NCI-H460 (cell line): ENCODE data around the gene FANCE. TPM values are rescaled to one million over a fixed set of nuclear protein-coding genes. Genes with fewer than 3 reads are reported as not detected.

Experiments
- DNase-seq: peaks from one replicate; pipeline ENCODE4 v3.0.0-alpha.2; 2016; ENCODE audit warnings: low read depth; ENCODE audit errors: extremely low read depth
- polyA plus RNA-seq: library from polyadenylated mRNA; depleted of rRNA; stranded (reverse); fragments of >200 nt; gene quantifications from 2 replicates; pipeline ENCODE4 v1.2.3, GENCODE V29; 2014; cell fraction: nucleus; rRNA removed
- total RNA-seq: library from RNA; depleted of rRNA; stranded (reverse); fragments of >200 nt; shearing (Covaris generic); gene quantifications from 2 replicates; pipeline ENCODE4 v1.2.3, GENCODE V29; 2014; rRNA removed

Gene FANCE, protein sequence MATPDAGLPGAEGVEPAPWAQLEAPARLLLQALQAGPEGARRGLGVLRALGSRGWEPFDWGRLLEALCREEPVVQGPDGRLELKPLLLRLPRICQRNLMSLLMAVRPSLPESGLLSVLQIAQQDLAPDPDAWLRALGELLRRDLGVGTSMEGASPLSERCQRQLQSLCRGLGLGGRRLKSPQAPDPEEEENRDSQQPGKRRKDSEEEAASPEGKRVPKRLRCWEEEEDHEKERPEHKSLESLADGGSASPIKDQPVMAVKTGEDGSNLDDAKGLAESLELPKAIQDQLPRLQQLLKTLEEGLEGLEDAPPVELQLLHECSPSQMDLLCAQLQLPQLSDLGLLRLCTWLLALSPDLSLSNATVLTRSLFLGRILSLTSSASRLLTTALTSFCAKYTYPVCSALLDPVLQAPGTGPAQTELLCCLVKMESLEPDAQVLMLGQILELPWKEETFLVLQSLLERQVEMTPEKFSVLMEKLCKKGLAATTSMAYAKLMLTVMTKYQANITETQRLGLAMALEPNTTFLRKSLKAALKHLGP
- 4.7 and 5.1 TPM in 2 replicates for total RNA-seq
- polyA plus RNA-seq = 13.0 and 16.9 TPM in 2 replicates

DNA sequence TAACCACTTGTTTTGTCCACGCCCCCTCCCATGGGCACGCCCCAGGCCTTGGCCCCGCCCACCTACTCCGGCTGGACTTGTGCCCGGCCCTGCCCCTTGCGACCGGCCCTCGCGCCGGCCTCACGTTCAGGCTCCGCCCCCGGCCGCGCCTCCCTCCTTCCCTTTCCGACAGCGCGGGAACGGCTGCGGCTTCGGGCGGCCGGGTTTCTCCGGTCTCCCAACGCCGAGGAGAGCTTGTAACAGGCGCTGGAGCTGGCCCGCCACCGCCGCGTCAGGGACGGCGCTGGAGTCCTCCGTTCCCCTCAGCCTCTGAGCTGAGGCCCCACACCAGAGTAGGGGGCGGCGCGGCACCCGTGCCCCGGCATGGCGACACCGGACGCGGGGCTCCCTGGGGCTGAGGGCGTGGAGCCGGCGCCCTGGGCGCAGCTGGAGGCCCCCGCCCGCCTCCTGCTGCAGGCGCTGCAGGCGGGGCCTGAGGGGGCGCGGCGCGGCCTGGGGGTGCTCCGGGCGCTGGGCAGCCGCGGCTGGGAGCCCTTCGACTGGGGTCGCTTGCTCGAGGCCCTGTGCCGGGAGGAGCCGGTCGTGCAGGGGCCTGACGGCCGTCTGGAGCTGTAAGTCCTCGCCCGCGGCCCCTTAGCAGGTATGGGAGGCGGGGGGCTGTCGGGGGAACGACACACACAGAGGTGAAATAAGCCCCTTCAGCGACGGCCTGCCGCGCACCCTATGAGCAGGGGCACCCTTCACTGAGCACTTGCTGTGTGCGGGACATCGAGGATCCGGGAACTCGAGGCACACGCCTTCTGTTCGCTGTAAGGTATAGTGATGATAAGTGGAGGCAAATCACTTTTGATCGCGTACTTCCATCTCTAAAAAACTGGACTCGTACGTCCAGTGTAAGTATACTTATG, at the start of gene FANCE:
TSS of gene FANCE (plus strand) at position 156 of the 908 bp plus-strand sequence. CDS start at position 364, 208 bp downstream.
- DNase-seq = peak; percentile 82

DNA sequence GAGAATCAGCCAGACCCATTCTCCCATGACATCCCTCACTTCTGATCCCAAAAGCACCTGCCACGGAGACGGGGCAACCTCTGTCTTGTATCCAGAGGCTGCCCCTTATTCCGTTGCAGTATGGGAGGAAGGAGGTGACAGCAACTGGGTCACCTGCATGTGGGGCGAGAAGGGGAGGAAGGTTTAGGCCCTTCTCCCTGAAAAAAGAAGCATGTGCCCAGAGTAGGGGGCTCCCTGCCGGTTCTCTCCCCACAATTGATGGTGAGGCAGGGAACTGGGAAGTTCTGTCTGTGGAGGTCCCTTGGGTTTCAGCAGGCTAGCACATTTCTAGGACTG, 49.3 kb upstream of the FANCE start:
- DNase-seq = no peak

- DNase-seq = no peak
These were observed 48.3 kb upstream of the FANCE start for GRCh38 chr6:35403544-35404442.

- DNase-seq = no peak
These were observed 45.2 kb upstream of the FANCE start for GRCh38 chr6:35406711-35407485.

DNA sequence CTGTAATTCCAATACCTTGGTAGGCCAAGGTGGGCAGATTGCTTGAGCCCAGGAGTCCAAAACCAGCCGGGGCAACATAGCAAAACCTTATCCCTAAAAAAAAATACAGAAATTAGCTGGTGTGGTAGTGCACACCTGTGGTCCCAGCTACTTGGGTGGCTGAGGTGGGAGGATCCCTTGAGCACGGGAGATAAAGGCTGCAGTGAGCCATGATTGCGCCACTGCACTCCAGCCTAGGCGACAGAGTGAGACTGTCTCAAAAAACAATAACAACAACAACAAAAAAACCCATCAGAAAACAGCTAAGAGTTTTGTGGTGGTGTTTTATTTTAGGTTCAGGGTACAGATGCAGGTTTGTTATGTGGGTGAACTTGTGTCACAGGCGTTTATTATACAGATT, 42.9 kb upstream of the FANCE start:
- no peak for DNase-seq

DNA sequence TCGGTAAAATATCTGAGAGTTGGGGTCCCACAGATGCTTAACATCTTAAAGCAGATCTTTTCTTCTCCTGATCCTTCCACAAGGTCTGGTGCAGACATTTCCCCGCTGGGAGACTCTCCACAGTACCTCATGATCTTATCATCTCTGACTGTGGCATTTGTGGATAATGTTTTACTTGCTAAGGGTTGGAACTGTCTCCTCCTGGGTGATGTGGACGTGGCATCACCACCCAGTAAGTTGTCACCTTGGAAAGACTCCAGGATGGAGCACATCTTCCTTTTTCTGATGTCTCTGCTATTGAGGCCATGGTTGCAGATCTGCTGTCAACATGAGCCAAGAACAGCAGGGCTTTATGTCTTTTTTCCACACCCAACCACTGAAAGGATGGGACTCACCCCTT, 42.0 kb upstream of the FANCE start:
- DNase-seq = no peak

DNA sequence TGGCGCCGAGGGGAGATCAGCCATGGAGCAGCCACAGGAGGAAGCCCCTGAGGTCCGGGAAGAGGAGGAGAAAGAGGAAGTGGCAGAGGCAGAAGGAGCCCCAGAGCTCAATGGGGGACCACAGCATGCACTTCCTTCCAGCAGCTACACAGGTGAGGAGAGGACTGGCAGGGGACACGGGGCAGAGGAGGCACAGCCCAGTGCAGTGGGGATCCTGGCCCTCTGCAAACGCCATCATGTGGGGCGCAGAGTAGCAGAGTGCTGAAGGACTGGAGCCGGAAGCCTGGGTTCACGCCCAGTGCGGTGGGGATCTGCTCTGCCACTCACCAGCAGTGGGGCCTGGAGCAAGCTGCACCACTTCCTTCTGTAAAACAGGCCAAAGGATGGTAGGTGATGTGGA, 41.1 kb upstream of the FANCE start:
- DNase-seq = no peak

- no peak for DNase-seq
These were observed 40.0 kb upstream of the FANCE start for GRCh38 chr6:35412102-35412501.

GRCh38 chr6:35413911-35414310, 38.2 kb upstream of the FANCE start:
- DNase-seq = no peak

DNA sequence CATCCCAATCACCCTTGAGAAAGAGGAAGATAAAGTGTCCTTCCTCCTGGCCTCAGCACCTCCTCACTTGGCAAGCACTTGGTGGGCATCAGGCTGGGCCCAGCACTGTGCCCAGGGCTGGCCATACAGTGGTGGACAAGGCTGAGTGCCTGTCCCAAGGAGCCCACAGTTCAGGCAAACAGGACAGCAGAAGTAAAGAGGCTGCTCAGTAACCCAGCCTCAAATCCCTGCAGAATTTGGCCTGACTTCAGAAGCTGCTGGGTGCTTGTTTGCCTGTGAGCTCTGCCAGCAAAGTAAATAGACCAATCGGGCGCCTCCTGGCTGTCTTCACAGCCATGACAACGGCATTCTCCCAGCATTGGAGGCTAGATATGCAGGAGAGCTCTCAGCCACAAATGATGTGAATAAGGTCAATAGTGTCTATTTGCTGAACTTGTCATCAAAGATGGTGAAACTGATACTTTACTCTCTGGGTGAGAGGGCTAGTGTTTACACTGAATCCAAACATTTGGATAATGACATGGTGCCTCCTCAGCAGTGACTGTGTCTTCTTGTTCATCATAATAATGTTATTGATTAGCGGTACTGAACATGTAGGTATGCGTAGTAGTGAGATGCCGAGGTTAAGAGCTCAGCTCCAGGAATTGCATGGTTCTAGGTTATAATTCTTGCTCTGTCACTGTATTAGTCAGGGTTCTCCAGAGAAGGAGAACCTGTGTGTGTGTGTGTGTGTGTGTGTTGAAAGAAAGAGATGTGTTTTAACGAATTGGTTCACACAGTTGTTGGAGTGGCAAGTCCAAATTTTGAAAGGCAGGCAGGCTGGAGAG, 36.9 kb upstream of the FANCE start:
- DNase-seq = peak; percentile 30

GRCh38 chr6:35417979-35418661, 34.0 kb upstream of the FANCE start:
- DNase-seq = no peak

- no peak for DNase-seq
These were observed 32.7 kb upstream of the FANCE start for GRCh38 chr6:35419417-35419816.

GRCh38 chr6:35419961-35420360, 32.2 kb upstream of the FANCE start:
- no peak for DNase-seq

DNA sequence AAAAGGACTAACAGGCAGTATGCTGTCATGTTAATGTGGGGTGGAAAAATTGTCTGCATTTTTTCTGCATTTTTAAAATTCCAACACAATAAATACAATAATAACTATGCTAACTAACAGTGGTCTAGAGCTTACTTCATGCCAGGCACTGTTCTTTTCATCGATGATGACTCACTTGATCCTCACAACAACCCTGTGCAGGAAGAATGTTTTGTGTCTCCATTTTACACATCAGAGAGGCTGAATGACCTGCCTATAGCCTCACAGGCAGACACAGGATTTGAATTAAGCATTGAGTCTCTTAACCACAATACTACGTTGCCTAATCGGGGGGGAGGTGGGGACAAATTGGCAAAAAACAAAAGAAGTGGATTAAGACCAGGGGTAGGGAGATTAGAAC, 26.9 kb upstream of the FANCE start:
- DNase-seq = no peak

GRCh38 chr6:35426074-35426473, 26.1 kb upstream of the FANCE start:
- no peak for DNase-seq

DNA sequence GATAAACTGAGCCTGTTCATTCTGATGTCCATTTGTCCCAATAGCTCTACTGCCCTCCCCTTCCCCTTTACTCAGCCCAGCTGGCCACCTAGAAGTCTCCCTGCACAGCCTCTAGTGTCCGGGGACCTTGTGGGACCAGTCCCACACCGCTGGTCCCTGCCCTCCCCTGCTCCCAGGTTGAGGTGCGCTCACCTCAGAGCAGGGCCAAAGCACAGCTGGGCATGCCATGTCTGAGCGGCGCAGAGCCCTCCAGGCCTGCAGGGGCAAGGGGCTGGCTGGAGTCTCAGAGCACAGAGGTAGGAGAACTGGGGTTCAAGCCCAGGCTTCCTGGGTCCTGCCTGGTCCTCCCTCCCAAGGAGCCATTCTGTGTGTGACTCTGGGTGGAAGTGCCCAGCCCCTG, 24.7 kb upstream of the FANCE start:
- no peak for DNase-seq

DNA sequence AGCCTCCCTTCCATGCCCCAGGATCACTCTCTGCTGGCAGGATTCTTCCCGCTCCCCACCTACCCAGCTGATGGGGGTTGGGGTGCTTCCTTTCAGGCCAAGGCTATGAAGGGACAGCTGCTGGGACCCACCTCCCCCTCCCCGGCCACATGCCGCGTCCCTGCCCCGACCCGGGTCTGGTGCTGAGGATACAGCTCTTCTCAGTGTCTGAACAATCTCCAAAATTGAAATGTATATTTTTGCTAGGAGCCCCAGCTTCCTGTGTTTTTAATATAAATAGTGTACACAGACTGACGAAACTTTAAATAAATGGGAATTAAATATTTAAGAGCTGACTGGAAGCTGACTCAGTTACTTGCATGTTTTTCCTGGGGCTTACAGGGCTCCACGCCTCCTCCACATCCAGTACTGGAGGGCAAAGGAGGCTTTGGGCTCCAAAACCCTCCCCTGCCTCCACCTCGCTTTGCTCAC, 24.3 kb upstream of the FANCE start:
- no peak for DNase-seq
